Measurements from ENCODE around the gene C19orf81. TPM values are rescaled to one million over a fixed set of nuclear protein-coding genes. Genes with fewer than 3 reads are reported as not detected.

The C19orf81 gene
- not detected in 2 replicates for total RNA-seq

DNA sequence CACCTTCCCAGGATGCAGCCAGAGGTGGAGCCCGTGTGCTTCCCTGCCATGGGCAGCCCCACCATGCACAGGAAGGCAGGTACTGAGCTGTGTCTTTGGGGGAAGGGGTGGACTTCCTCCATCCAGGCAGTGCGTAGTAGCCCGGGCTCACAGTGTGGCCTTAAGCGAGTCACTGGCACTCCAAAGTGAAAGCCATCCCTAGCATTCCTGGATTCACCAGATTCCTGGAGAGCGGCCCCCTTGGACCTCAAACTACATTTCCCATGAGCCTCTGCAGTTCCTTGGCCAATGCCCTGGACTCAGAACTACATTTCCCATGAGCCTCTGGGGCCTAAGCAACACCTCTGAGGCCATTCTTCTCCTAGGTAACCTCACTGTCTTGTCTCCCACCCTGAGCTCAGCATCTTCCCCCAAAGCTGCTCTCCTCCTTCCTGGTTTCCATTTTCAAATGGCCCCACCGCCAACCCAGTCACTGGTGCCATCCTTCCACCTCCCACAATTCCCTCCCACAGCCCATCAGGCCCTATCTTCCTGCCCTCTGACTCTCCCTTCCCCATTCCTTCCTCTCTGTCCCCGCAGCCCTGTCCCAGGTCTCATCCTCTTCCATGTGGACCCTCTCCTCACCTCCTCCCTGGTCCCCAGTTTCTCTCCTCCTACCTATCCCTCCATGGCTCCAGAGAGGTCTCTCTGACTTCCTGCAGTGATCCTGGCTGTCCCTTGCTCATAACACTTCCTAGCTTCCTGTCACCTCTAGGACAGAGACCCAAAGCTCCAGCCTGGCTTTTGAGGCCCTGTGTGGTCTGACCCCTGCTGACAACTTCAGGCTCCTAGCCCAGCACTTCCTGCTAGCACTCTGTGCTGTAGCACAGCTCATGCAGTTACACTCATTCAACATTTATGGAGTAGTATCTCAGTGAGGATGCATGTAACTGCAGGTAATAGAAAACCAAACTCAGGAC is at the start of gene C19orf81:
Gene C19orf81, plus strand, starts transcription at position 13 of the 959 bp plus-strand sequence. Its CDS starts 0 bp downstream, at position 13.

DNA sequence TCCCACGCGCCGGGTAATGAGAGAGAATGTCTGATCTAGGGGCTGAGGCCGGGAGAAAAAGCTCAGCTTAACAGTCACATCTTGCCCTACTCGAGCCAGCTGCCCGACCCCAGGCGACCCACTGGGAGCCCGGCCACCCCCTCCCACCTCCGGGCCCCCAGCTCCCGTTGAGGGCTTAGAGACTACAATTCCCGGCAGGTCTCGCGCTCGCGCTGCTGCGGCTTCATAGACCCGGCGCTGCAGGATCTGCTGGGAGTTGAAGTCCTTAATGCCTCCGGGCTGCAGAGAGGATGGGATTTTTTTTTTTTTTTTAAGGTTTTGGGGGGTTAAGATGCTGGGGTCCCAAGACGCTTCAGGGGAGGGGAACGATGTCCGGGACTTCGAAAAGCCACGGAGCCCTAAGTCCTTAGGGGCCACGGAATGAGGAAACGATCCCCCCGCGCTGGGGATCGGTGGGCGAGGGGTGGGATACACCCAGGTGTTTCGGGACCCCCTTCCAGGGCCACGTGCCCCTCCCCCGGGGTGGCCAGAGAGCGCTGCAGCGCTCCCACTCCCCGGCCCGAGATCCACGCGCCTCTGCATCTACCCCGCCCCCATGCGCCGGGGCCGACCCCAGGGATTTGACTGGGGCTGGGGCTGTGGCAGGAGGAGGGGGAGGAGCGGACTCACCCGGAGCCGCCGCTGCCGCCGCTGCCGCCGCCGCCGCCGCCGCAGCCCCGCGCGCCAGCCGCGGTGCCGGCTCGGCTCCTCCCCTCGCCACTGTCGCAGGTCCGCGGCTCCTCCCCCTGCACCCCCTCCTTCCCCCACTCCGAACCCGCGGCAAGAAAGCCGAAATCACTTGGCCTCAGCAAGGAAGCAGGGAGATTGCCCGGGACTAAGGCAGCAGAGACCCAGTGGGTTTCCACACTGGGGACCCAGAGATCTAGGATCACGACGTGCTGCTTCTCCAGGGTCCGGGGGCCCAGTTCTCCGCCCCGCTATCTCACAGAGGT is 9.8 kb upstream of the C19orf81 start, which contains the start of gene SYT3:
Gene SYT3, minus strand, starts transcription at position 761 of the 992 bp plus-strand sequence. CDS start 2,470 bp downstream, outside the sequence.

Other genes with a start within 250 kb of the C19orf81 start
- not detected in 2 replicates for gene SPIB, start 230.5 kb upstream of the C19orf81 start, total RNA-seq
- not detected in 2 replicates for gene MYBPC2, start 216.6 kb upstream of the C19orf81 start, total RNA-seq
- 30.2 and 33.5 TPM in 2 replicates for gene EMC10, start 172.9 kb upstream of the C19orf81 start, total RNA-seq
- gene GARIN5A, start 172.6 kb upstream of the C19orf81 start, total RNA-seq, result 0.09 and 0.28 TPM in 2 replicates
- 36.1 and 38.2 TPM in 2 replicates for gene JOSD2, start 138.3 kb upstream of the C19orf81 start, total RNA-seq
- gene ASPDH, start 135.5 kb upstream of the C19orf81 start, total RNA-seq, result not detected in 2 replicates
- gene LRRC4B, start 81.0 kb upstream of the C19orf81 start, total RNA-seq, result 0.14 and 0.18 TPM in 2 replicates
- gene SYT3, start 9.6 kb upstream of the C19orf81 start, total RNA-seq, result 0.09 TPM in 1 of 2 replicates, not detected in the other
- 2.5 and 3.1 TPM in 2 replicates for gene SHANK1, start 70.4 kb downstream of the C19orf81 start, total RNA-seq
- gene CLEC11A, start 73.9 kb downstream of the C19orf81 start, total RNA-seq, result 33.6 and 37.0 TPM in 2 replicates
- not detected in 2 replicates for gene GPR32, start 121.0 kb downstream of the C19orf81 start, total RNA-seq
- not detected in 2 replicates for gene ACP4, start 141.0 kb downstream of the C19orf81 start, total RNA-seq
- gene KLK1, start 174.3 kb downstream of the C19orf81 start, total RNA-seq, result not detected in 2 replicates
- not detected in 2 replicates for gene KLK15, start 184.1 kb downstream of the C19orf81 start, total RNA-seq
- not detected in 2 replicates for gene KLK3, start 205.5 kb downstream of the C19orf81 start, total RNA-seq
- gene KLK2, start 224.0 kb downstream of the C19orf81 start, total RNA-seq, result not detected in 2 replicates